CD4-positive, alpha-beta T cell treated with Interleukin-17A for 4 hours (primary cell): ENCODE data around the gene ZNF677.
"Not testable (repeated sequence)": the region's sequence is repeated elsewhere in the genome, so short reads cannot be mapped to it uniquely, and the experiment has no call there.

ENCODE experiments used
- DNase-seq: peaks from one replicate; pipeline ENCODE4 v3.0.0-alpha.2; 2020; ENCODE audit warnings: mixed read lengths

The ZNF677 gene

DNA sequence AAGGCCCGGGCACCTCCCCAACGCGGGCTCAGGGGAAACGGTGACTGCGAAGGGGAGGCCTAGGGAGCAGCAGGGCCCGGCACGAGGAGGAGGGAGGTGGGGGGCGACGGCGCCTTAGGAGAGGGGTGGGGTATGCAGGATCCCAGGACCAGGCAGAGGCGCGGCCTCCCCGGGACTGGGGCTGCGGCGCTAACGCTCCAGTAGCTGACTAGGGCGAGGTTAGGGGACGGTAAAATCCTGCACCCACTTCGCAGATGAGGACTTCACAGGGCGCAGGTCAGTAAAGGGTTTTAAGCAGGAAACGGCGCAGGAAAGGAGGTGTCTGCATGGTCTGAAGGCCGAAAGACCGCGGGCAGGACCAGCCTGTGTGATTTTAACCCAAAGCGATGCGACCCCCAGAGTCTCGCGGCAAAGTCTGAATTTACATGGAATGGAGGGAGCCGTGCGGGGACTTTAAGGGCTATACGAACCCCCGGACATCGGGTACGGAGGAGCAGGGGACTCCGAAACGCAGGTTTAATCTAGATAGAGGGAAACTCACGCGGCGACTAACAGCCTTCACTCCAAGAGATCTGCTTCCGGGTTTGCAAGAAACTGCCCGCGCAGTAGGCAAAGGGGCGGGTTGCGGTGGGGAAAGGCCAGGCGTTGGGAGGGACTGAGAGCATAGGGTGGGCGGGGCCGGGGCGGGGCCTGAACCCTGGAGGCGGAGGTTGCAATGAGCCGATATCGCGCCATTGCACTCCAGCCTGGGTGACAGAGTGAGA, 61.7 kb downstream of the ZNF677 start, which contains the start of gene ZNF665:
Gene ZNF665 (minus strand): TSS at position 588 of the 764 bp plus-strand sequence. CDS start 10,460 bp downstream, outside the sequence.
- DNase-seq: peak; percentile 86

DNA sequence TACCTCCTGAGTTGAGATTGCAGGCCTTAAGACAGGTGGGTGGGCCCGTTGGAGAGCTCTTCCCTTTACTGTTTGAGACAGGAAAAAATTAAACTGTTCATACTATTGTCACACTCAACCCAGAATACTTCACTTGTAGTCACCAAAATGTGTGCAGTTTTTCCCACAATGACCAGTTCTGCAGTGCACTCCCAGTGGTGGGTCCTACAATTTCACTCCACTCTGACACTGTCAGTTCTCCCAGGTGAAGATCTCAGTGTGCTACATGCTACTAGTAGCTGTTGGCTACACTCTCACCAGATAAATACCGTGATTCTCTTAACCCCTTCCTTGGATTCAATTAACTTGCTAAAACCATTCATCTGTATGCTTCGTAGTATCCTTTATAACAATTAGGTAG, 64.4 kb downstream of the ZNF677 start:
- no peak for DNase-seq

DNA sequence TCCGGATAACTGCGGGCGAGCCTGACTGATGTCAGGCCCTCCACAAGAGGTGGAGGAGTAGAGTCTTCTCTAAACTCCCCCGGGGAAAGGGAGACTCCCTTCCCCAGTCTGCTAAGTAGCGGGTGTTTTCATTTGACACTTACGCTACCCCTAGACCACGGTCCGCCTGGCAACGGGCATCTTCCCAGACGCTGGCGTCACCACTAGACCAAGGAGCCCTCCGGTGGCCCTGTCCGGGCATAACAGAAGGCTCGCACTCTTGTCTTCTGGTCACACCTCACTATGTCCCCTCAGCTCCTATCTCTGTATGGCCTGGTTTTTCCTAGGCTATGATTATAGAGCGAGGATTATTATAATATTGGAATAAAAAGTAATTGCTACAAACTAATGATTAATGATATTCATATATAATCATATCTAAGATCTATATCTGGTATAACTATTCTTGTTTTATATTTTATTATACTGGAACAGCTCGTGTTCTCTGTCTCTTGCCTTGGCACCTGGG, 64.9 kb downstream of the ZNF677 start:
- not testable (repeated sequence) for DNase-seq
